Renal cortex interstitium (tissue), 11 donors: ENCODE results near the gene TMEM176B. TPM values are rescaled to one million over a fixed set of nuclear protein-coding genes. Genes with fewer than 3 reads are reported as not detected.

Source experiments
- DNase-seq, 11 donors: peaks; one replicate each; pipeline ENCODE4 v3.0.0-alpha.2; 2013; ENCODE audit warnings: low read depth in 9 of 11, low spot score in 4 of 11; ENCODE audit errors: extremely low read depth in 1 of 11
- polyA plus RNA-seq, 3 donors: library from polyadenylated mRNA; unstranded; fragments of 120-200 nt; gene quantifications; one replicate each; pipeline ENCODE4 v1.2.1, GENCODE V29; 2013; ENCODE audit not compliant: insufficient read length in 3 of 3

TMEM176B gene
- polyA plus RNA-seq, 3 donors: 76.2 to 83.6 (median 79.8) TPM

- no peak for DNase-seq
Measured at GRCh38 chr7:150801946-150802771, 2.0 kb upstream of the TMEM176B start.

DNA sequence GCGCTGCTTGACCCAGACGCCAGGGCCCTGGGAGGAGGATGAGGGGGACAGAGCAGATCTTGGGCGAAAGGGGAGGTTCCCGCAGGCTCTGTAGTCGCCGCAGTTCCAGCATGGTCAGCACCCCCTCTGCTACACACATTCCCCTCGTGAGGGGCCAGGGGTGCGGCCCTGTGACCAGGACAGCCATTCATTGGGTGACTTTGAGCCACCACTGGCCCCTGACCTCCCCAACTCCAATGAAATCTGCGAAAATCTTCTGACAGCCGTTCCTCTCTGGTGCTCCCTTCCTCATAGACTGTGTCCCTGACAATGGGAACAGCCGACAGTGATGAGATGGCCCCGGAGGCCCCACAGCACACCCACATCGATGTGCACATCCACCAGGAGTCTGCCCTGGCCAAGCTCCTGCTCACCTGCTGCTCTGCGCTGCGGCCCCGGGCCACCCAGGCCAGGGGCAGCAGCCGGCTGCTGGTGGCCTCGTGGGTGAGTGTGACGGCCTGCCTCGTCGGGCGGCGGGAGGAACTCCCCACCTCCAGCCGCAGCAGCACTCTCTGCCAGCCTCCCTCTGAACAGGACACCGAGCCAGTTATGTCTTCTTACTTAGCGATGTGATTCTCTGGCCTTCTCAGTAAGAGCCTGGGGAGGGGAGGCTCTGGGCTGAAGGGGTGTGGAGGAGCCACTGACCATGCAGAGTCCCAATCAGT lies 1.2 kb upstream of the TMEM176B start:
- DNase-seq: no peak

DNA sequence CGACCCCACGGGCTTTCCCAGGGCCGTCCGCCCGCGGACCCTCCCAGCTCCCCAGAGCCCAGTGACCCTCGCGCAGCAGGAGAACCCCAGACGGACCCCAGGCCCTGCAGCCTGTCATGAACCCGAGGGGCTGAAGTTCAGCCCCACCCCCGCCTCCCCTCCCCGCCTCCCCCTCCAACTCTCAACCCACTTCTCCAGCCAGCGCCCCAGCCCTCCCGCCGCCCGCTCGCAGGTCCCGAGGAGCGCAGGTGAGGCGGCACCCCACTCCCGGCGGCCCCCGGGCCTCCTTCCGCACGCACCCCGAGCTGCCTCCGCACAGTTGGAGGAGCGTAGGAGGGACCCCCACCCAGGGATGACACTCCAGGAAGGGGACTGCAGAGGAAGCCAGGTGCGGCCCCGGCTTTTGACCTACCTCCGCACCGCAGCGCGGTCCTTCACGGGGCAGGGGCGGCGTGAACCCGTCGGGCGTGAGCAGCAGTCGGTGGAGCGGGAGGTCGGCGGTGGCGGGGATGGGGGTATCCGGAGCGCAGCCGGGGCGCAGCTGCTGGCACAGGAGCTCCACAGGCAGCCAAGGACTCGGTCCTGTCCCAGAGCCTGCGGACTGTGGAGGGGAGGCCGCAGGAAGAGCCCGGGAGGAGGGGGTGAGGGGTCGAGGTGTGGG lies 547 bp upstream of the TMEM176B start, which contains the start of gene TMEM176A:
Gene TMEM176A, plus strand, starts transcription at position 189 of the 661 bp plus-strand sequence. CDS start 782 bp downstream, outside the sequence.
- no peak for DNase-seq

DNA sequence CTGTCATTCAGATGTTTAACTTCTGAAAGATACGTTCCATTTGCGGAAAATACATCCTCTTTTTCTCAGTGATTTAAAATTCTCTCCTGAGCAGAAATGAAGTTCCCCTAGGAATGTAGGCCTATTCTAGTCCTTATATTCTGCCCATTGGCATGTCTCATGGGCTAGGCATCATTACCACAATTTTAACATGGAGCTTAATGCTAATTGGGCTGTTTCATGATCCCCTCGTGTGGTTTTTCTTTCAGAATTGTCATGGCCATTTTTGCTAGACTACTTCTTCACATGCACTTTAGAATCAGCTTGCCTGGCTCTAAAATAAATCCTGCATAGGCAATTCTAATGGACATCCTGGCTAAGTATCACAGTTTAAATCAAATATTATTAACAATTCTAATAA lies 1.0 kb downstream of the TMEM176B start:
- no peak for DNase-seq

DNA sequence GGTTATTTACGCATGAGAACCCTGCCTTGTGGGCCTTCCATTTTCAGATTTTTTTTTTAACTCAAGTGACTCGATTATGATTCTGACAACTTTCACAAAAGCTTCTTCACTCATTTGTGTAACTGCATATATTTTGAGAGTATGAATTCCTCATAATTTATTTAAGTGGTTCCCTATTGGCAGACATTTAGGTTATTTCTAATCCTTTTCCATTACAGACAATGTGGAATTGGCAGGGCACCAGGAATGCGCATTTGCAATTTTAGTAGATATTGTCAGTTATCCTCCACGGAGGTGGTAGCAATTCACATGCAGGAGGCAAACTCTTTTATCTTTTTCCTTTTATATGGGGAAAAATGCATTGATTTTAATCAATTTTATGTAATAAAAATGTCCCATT lies 2.5 kb downstream of the TMEM176B start:
- no peak for DNase-seq

DNA sequence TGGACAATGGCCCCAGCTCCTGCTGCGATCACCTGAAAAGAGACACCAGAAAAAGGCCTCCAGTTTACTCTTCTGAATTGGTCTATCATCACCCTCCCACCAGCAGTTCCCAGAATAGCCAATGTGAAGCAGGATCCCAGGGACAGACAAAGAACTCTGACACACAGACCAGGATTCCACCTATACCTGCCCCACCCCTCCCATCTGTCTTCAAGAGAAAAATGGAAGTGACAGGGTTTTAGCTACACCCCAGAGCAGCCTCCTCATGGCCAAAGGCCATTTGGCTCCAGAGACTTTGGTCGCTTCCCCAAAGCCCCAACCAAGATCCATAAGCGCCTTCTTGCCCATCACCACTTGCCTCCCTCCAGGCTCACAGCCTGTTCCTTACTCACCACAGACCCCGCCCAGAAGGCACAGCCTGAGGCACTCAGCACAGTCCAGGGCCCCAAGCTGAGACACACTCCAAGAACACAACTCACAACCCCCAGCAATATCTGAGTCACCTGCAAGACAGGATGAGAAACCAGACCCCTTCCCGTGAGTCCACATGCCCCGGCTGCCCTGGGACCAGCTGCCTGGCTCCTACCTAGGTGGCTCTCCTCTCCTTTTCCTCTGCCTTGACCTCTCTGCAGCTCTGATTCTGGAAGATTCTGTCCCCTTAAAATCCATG lies 6.5 kb downstream of the TMEM176B start:
- DNase-seq: no peak

DNA sequence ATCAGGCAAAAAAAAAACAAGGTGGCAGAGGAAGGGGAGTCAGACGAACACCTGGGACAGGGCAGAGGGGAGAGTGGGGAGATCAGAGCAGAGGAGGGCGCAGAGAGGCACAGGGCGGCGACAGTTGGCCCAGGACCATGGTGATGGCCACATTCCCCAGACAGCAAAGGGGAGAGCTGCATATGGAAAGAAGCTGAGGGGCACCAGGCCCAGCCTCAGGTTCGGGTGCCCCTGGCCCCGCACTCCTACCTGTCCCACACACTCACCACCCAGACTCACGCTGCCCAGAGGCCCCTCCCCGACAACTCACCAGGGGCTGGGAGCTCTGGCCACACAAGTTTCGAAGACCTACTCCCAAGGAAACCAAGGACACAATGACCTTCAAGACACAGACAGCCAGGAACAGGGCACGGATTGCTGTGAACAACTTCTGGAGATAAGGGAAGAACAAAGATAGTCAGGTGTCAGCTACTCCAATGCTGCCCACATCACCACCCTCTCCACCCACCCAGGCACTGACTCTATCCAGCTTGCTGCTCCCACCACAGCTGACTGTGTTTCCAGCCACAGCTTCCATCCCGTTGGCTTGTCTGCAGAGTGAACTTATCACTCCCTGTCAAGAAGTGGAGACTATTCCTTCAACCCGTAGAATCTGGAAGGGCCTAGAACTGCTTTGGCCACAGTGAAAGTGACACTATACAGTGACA lies 8.3 kb downstream of the TMEM176B start:
- no peak for DNase-seq

GRCh38 chr7:150791304-150791703 lies 8.9 kb downstream of the TMEM176B start:
- no peak for DNase-seq

- no peak for DNase-seq
Measured at GRCh38 chr7:150790416-150791075, 9.6 kb downstream of the TMEM176B start.

- DNase-seq: no peak
Measured at GRCh38 chr7:150788474-150789269, 11.5 kb downstream of the TMEM176B start.

DNA sequence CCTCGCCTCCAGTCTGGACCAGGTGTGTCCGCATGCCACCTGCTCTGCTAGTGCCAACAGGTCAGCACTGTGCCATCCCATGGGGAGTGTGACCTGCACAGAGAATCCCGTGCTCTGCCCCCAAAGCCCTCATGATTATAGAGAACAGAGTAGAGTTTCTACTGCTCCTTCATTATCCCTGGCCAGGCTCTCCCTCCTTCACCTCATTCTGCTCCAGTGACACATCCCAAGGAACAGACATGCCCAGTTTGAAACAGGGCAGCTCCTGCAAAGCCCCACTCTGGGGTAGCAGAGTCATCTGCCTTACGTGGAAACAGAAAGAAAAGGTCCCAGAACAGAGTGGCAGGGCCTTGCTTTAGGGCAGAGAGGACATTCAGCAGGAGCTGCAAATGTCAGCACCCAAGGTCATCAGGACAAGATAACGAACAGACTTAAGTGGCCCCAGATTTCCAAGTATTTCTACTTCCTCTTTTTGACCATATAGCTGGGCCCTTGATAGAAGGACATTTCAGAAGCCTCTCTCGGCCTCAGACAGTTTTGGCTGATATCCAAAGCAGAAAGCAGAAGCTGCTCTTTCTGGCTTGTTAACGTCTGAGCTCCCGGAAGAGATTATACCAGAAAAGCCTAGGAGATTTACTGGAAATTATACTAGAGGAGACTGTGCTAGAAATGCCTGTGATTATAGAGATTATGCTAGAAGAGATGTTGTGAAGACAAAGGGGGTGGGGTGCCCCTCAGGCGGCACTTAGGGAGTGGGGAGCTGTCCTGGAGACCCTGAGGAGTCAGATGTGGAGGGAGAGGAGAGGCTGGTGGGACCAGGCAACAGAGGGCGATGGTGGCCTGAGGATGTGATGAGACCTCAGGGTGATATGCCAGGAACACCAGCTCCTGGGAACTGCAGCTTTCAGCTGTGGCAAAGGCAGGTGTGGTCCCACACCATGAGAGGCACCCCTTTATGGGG lies 12.6 kb downstream of the TMEM176B start:
- DNase-seq: no peak

DNA sequence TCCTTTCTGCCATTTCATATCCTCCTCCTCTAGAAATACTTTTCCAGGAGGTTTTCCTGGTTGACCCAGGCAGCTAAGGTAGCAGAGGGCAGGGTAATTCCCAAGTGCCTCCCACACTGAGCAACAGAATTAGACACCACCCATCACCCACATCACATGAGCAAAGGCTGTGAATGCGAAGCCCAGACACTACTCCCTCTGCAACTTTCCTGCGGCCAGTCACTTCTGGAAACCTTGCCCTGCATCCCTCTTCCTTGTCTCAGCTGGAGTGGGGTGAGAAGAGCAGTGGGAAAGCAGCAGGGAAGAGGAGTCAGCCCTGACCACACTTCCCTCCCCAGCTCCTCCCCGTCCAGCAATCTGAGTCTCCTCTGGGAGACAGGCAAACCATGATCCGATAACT lies 15.2 kb downstream of the TMEM176B start:
- no peak for DNase-seq

DNA sequence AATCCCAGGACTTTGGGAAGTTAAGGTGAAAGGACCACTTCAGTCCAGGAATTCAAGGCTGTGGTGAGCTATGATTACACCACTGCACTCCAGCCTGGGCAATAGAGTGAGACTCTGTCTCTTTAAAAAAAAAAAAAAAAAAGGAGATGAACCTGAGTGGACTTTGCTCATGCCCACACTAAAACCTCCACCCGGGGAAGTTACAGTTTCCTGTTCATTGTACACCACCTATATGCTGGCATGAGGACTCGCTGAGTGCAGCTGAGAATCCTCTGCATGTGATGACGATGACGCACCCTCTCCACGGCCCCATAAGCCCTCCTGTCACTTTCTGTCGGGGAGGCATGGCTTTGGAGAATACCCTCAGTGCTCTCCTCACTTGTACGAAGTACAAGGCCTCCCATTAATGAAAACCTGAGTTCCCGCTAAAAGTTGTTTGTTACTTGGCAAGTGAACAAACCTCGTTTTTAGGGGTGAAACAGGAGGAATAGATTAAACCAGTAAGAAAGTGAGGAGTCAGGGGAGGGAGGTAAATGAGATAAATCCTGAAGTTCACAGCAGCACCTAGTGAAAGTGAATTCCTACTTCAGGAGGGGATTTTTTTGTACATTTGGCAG lies 15.9 kb downstream of the TMEM176B start:
- no peak for DNase-seq

DNA sequence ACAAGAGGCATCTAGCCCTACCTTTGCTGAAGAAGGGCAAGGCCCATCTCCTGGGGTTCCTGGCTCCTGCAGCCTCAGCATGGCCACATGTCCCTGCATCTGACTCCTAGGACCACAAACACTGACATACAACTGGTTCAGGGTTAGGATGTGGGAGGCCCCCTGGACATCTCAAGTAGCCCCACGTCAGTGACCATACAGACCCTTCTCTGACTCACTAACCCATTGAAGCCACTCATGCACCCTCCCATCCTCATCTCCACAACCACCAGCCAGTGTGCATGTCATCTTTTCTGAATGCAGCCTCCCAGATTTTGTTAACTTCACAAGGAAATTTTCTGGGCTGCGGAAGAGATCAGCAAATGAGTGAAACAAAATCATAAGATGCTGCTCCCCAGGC lies 18.2 kb downstream of the TMEM176B start:
- no peak for DNase-seq

DNA sequence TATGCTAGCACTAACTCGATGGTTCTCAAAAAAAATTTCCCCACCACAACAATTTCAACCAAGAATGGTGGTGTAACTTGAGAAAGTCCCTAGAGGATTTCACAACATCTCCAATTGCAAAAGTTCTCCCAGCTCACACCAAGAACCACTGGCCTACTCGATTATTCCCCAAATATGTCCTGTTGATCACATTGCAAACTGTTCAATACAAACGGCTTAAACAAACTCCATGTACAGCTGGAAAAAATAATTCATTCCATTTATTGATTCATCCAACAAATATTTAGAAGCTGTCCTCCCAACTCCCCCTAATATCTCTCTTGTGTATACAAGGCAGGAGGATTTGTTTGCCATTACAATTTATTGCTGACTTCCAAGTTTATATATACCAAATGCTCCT lies 19.1 kb downstream of the TMEM176B start:
- no peak for DNase-seq

- no peak for DNase-seq
Measured at GRCh38 chr7:150780292-150780691, 19.9 kb downstream of the TMEM176B start.
